Prostate gland (tissue), 2 donors: ENCODE data around the gene CAV1. TPM values are rescaled to one million over a fixed set of nuclear protein-coding genes. Genes with fewer than 3 reads are reported as not detected.

Experiments
- DNase-seq: peaks from one replicate; pipeline ENCODE4 v3.0.0-alpha.2; 2019; ENCODE audit warnings: low spot score
- H3K27ac ChIP-seq, 2 donors: fragments of 200-600 bp; sonication (generic); 2 replicates each; pipeline ENCODE4 v1.5.1; 2017 to 2019
- H3K27me3 ChIP-seq: fragments of 200-600 bp; sonication (generic); replicated peaks from 2 replicates; pipeline ENCODE4 v1.5.1; 2019; ENCODE audit not compliant: insufficient read depth
- H3K36me3 ChIP-seq, 2 donors: fragments of 200-600 bp; sonication (generic); 1 replicate in 1 of 2; 2 replicates in 1 of 2; pipeline versions ENCODE4 v1.5.1 to v1.8.1; 2017 to 2019
- H3K4me1 ChIP-seq: fragments of 200-600 bp; sonication (generic); replicated peaks from 2 replicates; pipeline ENCODE4 v1.5.1; 2019
- H3K4me3 ChIP-seq, 2 donors: fragments of 200-600 bp; sonication (generic); 2 replicates each; pipeline ENCODE4 v1.5.1; 2017 to 2019
- H3K9me3 ChIP-seq: fragments of 200-600 bp; sonication (generic); 2 replicates; pipeline ENCODE4 v1.5.1; 2017
- POLR2A ChIP-seq: fragments of 450-650 bp; IDR thresholded peaks from one replicate; pipeline ENCODE4 v1.6.1; 2016; ENCODE audit warnings: antibody characterized with exemption, mild to moderate bottlenecking
- POLR2AphosphoS5 ChIP-seq: sonication (generic); formaldehyde crosslinking; IDR thresholded peaks from one replicate; pipeline ENCODE4 v1.6.1; 2017; ENCODE audit warnings: antibody characterized with exemption
- WGBS: methylation state at CpG from one replicate; pipeline ENCODE4 v1.1.5; 2018; 5-methylcytosine and 5-hydroxymethylcytosine counted together
- intact Hi-C: fragments of 100-400 bp; cut with DNase I; formaldehyde crosslinking; loops from one replicate; pipeline ENCODE4 v1.14.2; 2022
- total RNA-seq, 2 donors: library from RNA; depleted of rRNA; stranded (reverse); fragments of >200 nt; gene quantifications; one replicate each; pipeline ENCODE4 v1.1.0, GENCODE V29; 2016
- TF ChIP-seq, protein P1 (sequence below), 4 experiments: fragments of 200-600 bp in 2 of 4; fragments of 450-650 bp in 2 of 4; sonication (generic) in 2 of 4; IDR thresholded peaks; 1 replicate in 3 of 4; 2 replicates in 1 of 4; pipeline ENCODE4 v1.5.1; 2016 to 2019; ENCODE audit warnings: antibody characterized with exemption in 4 of 4, mild to moderate bottlenecking in 2 of 4, moderate library complexity in 2 of 4

Gene CAV1
- total RNA-seq, 2 donors from 2014 or later: 54.0 to 114 TPM

DNA sequence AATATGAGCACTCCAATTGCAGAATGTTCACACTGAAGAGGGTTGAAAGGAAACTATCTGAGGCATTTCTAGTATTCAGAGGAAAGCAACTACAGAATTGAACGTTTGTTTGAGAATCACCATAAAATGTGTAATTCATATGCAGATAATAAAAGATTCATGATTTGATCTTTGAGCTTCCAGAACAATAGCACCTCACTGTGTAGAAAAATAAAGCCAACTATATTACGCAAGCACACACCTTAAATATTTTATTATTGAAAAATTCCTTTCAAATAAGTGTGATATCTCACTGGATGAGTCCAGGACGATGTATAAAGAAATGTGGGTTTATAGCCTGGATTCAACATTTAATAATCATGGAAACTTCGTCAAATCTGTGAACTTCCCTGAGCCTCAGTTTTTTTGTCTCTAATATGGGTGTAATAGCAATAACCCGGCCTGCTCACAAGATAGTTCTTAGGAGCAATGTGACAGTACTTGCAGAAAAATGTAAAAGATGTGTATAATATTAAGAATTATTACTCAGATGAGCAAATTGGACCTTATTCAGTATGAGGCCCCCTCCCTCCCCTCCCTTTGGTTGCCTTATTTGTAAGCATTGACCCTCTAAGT lies 36.8 kb upstream of the CAV1 start:
- intact Hi-C loops: no loop called here
- 81% methylated on average over 5 of the region's 5 CpGs for WGBS
- TF ChIP-seq, protein P1, sequence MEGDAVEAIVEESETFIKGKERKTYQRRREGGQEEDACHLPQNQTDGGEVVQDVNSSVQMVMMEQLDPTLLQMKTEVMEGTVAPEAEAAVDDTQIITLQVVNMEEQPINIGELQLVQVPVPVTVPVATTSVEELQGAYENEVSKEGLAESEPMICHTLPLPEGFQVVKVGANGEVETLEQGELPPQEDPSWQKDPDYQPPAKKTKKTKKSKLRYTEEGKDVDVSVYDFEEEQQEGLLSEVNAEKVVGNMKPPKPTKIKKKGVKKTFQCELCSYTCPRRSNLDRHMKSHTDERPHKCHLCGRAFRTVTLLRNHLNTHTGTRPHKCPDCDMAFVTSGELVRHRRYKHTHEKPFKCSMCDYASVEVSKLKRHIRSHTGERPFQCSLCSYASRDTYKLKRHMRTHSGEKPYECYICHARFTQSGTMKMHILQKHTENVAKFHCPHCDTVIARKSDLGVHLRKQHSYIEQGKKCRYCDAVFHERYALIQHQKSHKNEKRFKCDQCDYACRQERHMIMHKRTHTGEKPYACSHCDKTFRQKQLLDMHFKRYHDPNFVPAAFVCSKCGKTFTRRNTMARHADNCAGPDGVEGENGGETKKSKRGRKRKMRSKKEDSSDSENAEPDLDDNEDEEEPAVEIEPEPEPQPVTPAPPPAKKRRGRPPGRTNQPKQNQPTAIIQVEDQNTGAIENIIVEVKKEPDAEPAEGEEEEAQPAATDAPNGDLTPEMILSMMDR (IDR thresholded peaks at IDR 0.05): no peak
- TF ChIP-seq POLR2A (no peak), POLR2AphosphoS5 (no peak)
- Histone ChIP-seq H3K27ac (no peak overlapping the region), H3K4me1 (no peaks in the 10 kb centered on the region), H3K9me3 (no peaks in the 10 kb centered on the region), H3K4me3 (no peak overlapping the region), H3K27me3 (no peaks in the 10 kb centered on the region), H3K36me3 (no peaks in the 10 kb centered on the region)
- no peak for DNase-seq

DNA sequence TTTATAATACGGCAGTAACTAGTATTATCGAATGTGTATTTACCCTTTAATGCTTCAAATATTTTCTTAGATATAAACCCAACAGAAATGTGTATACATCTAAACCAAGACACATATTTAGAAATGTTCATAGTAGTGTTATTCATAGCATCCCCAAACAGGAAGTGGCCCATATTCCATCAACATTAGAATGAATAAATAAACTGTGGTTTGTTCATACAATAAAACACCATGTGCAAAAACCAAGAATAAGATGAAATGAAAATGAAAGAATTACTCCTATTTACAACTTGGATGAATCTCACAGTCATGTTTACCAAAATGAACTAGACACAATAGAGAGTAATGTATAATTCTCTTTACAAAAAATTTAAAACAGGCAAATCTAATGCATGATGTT lies 34.5 kb upstream of the CAV1 start:
- no peak for DNase-seq
- H3K4me1 ChIP-seq: no peaks in the 10 kb centered on the region
- H3K9me3 ChIP-seq: no peaks in the 10 kb centered on the region
- no peak overlapping the region for H3K27ac ChIP-seq
- H3K4me3 ChIP-seq: no peak overlapping the region
- no peaks in the 10 kb centered on the region for H3K27me3 ChIP-seq
- H3K36me3 ChIP-seq: no peaks in the 10 kb centered on the region
- TF ChIP-seq POLR2AphosphoS5 (no peak), POLR2A (no peak)
- TF ChIP-seq, protein P1 (IDR thresholded peaks at IDR 0.05): no peak
- 86% methylated on average over 2 of the region's 2 CpGs for WGBS
- intact Hi-C loops: no loop called here

- intact Hi-C loops: no loop called here
- no peaks in the 10 kb centered on the region for H3K27me3 ChIP-seq
- no peaks in the 10 kb centered on the region for H3K4me1 ChIP-seq
- DNase-seq: no peak
- H3K27ac ChIP-seq: no peak overlapping the region
- no peaks in the 10 kb centered on the region for H3K36me3 ChIP-seq
- H3K4me3 ChIP-seq: no peak overlapping the region
- TF ChIP-seq POLR2AphosphoS5: no peak
- no peak for TF ChIP-seq POLR2A
- TF ChIP-seq, protein P1 (IDR thresholded peaks at IDR 0.05): no peak
- H3K9me3 ChIP-seq: no peaks in the 10 kb centered on the region
- 73% methylated on average over 3 of the region's 3 CpGs for WGBS
Observed at GRCh38 chr7:116491887-116492653, 32.8 kb upstream of the CAV1 start.

DNA sequence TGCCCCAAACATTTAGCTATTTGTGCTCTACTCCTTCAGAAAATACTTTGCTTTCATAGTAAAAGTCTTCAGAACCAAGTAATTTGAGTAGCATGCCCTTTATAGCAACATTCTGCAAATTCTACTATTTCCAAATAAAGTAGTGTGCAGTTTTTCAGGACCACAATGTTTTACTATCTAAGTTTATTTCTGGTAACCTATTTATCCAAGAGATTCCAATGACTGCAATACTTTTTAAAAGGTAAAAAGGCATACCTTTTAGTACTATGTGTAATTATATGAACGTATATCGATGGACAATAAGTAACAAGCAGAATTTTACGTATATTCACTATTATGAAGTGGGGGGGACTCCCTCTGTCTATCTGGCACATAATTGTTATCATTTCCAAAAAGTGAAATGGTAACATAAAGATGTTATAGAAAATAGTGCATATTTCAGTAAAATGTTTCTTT lies 32.2 kb upstream of the CAV1 start:
- WGBS: 78% methylated on average over 3 of the region's 3 CpGs

More for the DNA sequence above, 32.2 kb upstream of the CAV1 start:
- Histone ChIP-seq H3K36me3 (no peaks in the 10 kb centered on the region), H3K27ac (no peak overlapping the region), H3K27me3 (no peaks in the 10 kb centered on the region), H3K4me3 (no peak overlapping the region), H3K4me1 (no peaks in the 10 kb centered on the region), H3K9me3 (no peaks in the 10 kb centered on the region)
- DNase-seq: no peak
- intact Hi-C loops: no loop called here
- TF ChIP-seq POLR2A: no peak
- TF ChIP-seq POLR2AphosphoS5: no peak
- TF ChIP-seq, protein P1 (IDR thresholded peaks at IDR 0.05): no peak
